SH-SY5Y (cell line): ENCODE data around the gene RAMP1.

ENCODE experiments used
- GATA2 ChIP-seq: IDR thresholded peaks from 2 replicates; pipeline ENCODE4 v1.6.1; 2011; ENCODE audit warnings: mild to moderate bottlenecking, low read depth, low read length
- GATA3 ChIP-seq: IDR thresholded peaks from 2 replicates; pipeline ENCODE4 v1.6.1; 2011; ENCODE audit warnings: low read depth, mild to moderate bottlenecking, low read length, moderate library complexity

DNA sequence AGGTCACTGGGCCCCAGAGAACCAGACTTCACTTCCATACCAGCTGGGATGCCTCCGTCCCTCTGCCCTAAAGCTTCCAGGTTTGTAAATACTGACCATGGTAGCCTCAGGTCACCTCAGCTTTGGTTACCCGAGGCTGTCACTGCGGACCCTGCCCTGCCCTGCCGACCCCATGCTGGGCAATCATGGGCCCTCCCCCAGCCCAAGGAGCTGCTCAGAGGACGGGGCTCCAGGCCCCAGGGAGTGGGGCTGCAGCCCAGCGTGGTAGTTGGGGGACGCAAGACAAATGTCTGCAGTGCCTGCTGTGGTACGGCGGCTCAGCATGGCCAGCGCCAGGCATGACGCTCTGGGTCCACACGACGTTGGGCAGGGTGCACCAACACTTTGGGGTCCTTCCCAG is 25.3 kb downstream of the RAMP1 start:
- TF ChIP-seq GATA3 (no peak), GATA2 (no peak)
